Mesendoderm (in vitro differentiated cells): ENCODE data around the gene RGS14.

ENCODE experiments used
- DNase-seq: peaks from one replicate; pipeline ENCODE4 v3.0.0; 2013
- H2AK5ac ChIP-seq: 2 replicates; pipeline ENCODE4 v1.6.1; 2013; ENCODE audit warnings: low read length, inconsistent platforms
- H2BK120ac ChIP-seq: 2 replicates; pipeline ENCODE4 v1.6.1; 2013; ENCODE audit warnings: low read depth, mild to moderate bottlenecking, low read length, moderate library complexity, mixed read lengths
- H2BK15ac ChIP-seq: replicated peaks from 2 replicates; pipeline ENCODE4 v1.6.1; 2013; ENCODE audit warnings: low read depth, mild to moderate bottlenecking, moderate library complexity
- H2BK5ac ChIP-seq: 2 replicates; pipeline ENCODE4 v1.6.1; 2013; ENCODE audit warnings: low read length, inconsistent platforms
- H3K18ac ChIP-seq: 2 replicates; pipeline ENCODE4 v1.6.1; 2013; ENCODE audit warnings: mild to moderate bottlenecking, low read length, mixed read lengths
- H3K23ac ChIP-seq: one replicate; pipeline ENCODE4 v1.6.1; 2013; ENCODE audit warnings: low read length
- H3K27ac ChIP-seq: 2 replicates; pipeline ENCODE4 v1.5.1; 2013; ENCODE audit warnings: low read depth, mild to moderate bottlenecking, inconsistent platforms, low read length, moderate library complexity
- H3K27me3 ChIP-seq: 2 replicates; pipeline ENCODE4 v1.6.1; 2013; ENCODE audit warnings: low read length, control low read depth, mild to moderate bottlenecking, inconsistent platforms; ENCODE audit not compliant: insufficient read depth, poor library complexity
- H3K36me3 ChIP-seq: 2 replicates; pipeline ENCODE4 v1.6.1; 2013; ENCODE audit warnings: low read length, inconsistent platforms; ENCODE audit not compliant: control insufficient read depth, insufficient read depth
- H3K4ac ChIP-seq: one replicate; pipeline ENCODE4 v1.6.1; 2013; ENCODE audit warnings: low read depth, mild to moderate bottlenecking, low read length, moderate library complexity
- H3K4me1 ChIP-seq: 2 replicates; pipeline ENCODE4 v1.6.1; 2013; ENCODE audit warnings: low read depth, low read length, inconsistent platforms; ENCODE audit not compliant: control insufficient read depth
- H3K4me2 ChIP-seq: 2 replicates; pipeline ENCODE4 v1.6.1; 2013; ENCODE audit warnings: low read length
- H3K4me3 ChIP-seq: 2 replicates; pipeline ENCODE4 v1.5.1; 2013; ENCODE audit warnings: mild to moderate bottlenecking, low read length
- H3K56ac ChIP-seq: one replicate; pipeline ENCODE4 v1.6.1; 2013; ENCODE audit warnings: low read length
- H3K79me1 ChIP-seq: 2 replicates; pipeline ENCODE4 v1.6.1; 2013; ENCODE audit warnings: low read length, inconsistent platforms
- H3K79me2 ChIP-seq: 2 replicates; pipeline ENCODE4 v1.6.1; 2013; ENCODE audit warnings: mild to moderate bottlenecking, low read length; ENCODE audit not compliant: control insufficient read depth, insufficient read depth
- H3K9ac ChIP-seq: 2 replicates; pipeline ENCODE4 v1.6.1; 2013; ENCODE audit warnings: low read length, inconsistent platforms
- H4K5ac ChIP-seq: one replicate; pipeline ENCODE4 v1.6.1; 2013; ENCODE audit warnings: low read length
- H4K8ac ChIP-seq: one replicate; pipeline ENCODE4 v1.6.1; 2013; ENCODE audit warnings: low read depth, mild to moderate bottlenecking, control low read depth, low read length, moderate library complexity
- WGBS: extraction: QIAGEN DNeasy Blood & Tissue Kit; methylation state at CpG from one replicate; pipeline ENCODE4 v1.1.7; 2013; ENCODE audit warnings: low lambda C conversion rate, missing lambda C conversion rate; ENCODE audit not compliant: insufficient coverage; ENCODE audit errors: extremely low coverage; 5-methylcytosine and 5-hydroxymethylcytosine counted together

Gene RGS14

DNA sequence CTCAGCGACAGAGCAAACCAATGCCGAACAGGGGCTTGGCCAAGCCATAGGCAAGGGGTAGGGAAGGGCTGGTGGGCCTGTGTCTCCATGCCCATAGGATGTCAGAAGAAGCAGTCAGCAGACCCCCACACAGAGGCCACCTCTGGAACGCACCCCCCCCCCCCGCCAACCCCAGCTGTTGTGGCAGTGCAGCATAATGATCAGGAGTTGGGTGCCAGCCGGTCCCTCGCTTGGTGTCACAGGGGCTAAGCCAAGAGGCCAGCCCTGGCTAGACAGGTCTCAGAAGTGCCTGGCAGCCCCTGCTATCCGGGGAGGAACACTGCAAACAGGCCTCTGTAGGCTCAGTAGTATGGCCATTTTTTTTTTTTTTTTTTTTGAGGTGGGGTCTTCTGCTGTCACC, 42.3 kb upstream of the RGS14 start:
- no peak overlapping the region for H3K23ac ChIP-seq
- H3K9ac ChIP-seq, result no peak overlapping the region
- no peak overlapping the region for H3K4me2 ChIP-seq
- H3K79me1 ChIP-seq, result no peaks in the 10 kb centered on the region
- peaks cover 4% of the 10 kb centered on the region for H3K4me1 ChIP-seq
- WGBS, result no CpG with 5 or more reads among the region's 7 CpGs
- no peak overlapping the region for H3K4ac ChIP-seq
- no peaks in the 10 kb centered on the region for H3K27me3 ChIP-seq
- no peak overlapping the region for H4K5ac ChIP-seq
- H2BK15ac ChIP-seq, result no peak overlapping the region
- no peak overlapping the region for H3K18ac ChIP-seq
- H2BK5ac ChIP-seq, result no peak overlapping the region
- no peaks in the 10 kb centered on the region for H3K36me3 ChIP-seq
- no peak overlapping the region for H2BK120ac ChIP-seq
- H4K8ac ChIP-seq, result no peak overlapping the region
- no peaks in the 10 kb centered on the region for H3K79me2 ChIP-seq
- no peak for DNase-seq
- H3K56ac ChIP-seq, result no peak overlapping the region
- H3K4me3 ChIP-seq, result no peak overlapping the region
- H3K27ac ChIP-seq, result no peak overlapping the region
- H2AK5ac ChIP-seq, result no peak overlapping the region

DNA sequence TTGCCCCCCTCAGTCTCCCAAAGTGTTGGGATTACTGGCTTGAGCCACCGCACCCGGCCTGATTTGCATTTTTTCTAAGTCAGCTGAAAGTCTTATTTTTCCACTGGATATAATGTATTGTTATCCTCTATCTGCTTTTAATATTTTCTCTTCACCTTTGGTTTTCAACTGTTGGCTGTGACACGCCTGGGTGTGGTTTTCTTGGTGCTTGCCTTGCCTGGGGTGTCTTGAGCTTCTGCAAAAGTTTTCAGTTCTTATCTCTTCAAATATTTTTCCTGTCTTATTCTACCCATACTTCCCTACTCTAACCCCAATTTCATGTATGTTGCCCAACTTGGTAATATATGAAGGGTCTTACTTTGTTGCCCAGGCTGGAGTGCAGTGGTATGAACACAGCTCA, 41.7 kb upstream of the RGS14 start:
- Histone ChIP-seq H3K4ac (no peak overlapping the region), H4K8ac (no peak overlapping the region), H2AK5ac (no peak overlapping the region), H3K4me1 (peaks cover 4% of the 10 kb centered on the region), H2BK15ac (no peak overlapping the region), H2BK5ac (no peak overlapping the region), H4K5ac (no peak overlapping the region), H3K56ac (no peak overlapping the region), H3K79me2 (no peaks in the 10 kb centered on the region), H3K18ac (no peak overlapping the region), H3K36me3 (no peaks in the 10 kb centered on the region), H3K79me1 (no peaks in the 10 kb centered on the region), H3K27me3 (no peaks in the 10 kb centered on the region), H3K4me2 (no peak overlapping the region), H2BK120ac (no peak overlapping the region), H3K9ac (no peak overlapping the region), H3K4me3 (no peak overlapping the region), H3K23ac (no peak overlapping the region), H3K27ac (no peak overlapping the region)
- DNase-seq, result no peak
- no CpG with 5 or more reads among the region's 3 CpGs for WGBS

DNA sequence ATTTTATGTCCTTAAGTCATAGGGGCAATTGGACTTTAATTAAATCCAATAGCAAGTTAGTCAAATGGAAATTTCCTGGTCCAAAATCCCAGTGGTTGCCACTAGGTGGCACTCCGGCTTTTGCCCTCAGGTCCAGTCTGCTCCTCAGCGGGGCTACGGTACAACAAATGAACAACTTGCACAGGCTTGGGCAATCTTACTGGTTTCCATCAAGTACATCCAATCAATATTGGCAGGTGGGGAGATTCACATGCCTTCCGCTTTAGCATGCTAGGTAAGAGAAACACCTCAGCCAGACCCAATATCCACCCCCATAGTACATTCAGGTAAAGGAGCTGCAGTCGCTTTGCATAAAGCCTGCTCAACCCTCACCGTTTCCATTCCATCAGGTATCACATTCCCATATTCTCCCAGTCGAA, 39.8 kb upstream of the RGS14 start:
- H3K79me2 ChIP-seq, result no peaks in the 10 kb centered on the region
- H3K27me3 ChIP-seq, result no peaks in the 10 kb centered on the region
- no peak overlapping the region for H2BK5ac ChIP-seq
- no peak overlapping the region for H4K5ac ChIP-seq
- no CpG with 5 or more reads among the region's 7 CpGs for WGBS
- no peak overlapping the region for H3K4ac ChIP-seq
- no peak overlapping the region for H2AK5ac ChIP-seq
- H3K4me1 ChIP-seq, result peaks cover under 1% of the 10 kb centered on the region
- DNase-seq, result peak; percentile 80
- no peak overlapping the region for H3K9ac ChIP-seq
- H2BK15ac ChIP-seq, result no peak overlapping the region
- no peaks in the 10 kb centered on the region for H3K36me3 ChIP-seq
- H3K18ac ChIP-seq, result no peak overlapping the region
- no peak overlapping the region for H3K4me3 ChIP-seq
- no peak overlapping the region for H3K56ac ChIP-seq
- H3K27ac ChIP-seq, result no peak overlapping the region
- H2BK120ac ChIP-seq, result no peak overlapping the region
- H3K23ac ChIP-seq, result no peak overlapping the region
- no peak overlapping the region for H3K4me2 ChIP-seq
- no peaks in the 10 kb centered on the region for H3K79me1 ChIP-seq
- H4K8ac ChIP-seq, result no peak overlapping the region

DNA sequence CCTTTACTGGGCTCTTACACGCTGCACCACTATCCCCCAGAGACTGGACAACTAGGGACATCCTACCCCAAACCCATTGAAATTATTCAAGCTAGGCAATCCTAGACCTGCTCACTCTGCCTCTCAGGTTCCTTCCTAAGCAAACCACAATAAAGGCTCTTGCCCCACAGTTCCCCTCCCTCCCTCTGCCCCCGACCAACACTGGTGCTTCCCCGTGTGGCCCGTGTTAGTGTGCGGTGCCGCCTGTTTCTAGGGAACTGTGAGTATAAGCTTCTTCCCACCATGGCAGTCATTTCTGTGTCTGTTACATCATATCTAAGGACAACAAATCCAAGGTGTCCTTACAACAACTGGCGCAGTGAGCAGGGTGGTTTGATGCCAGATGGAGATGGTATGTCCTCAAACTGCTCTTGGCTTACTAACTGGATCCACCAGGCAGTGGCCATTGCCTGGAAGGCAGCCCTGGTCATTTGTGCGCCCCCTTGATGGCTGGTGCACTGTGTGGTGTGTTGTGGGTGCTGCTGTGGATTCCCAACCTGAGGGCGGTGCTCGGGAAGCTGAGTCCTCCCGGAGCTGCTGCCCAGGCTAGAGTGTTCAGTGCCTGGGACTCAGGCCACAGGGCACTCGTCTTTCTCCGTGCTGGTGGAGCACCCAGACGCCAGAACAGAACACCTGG, 37.7 kb upstream of the RGS14 start:
- WGBS, result no CpG with 5 or more reads among the region's 14 CpGs
- no peaks in the 10 kb centered on the region for H3K4me1 ChIP-seq

DNA sequence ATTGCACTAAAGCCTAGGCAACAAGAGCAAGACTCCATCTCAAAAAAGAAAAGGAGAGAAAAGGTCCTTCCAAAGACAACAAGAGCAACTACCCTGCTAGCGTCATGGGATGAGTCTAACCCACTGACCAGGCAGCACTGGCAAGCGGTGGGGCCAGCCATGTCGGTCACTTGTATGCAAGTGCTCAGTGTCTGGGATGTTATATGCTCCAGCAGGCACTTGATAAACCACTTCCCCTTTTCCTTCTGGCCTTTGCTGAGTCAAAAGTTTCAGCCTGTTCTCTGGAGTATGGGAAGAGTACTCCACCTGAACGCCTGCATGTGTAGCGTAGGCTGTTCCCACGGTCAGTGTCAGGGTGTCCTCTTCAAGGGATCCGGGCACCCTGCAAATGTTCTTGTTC, 36.8 kb upstream of the RGS14 start:
- Histone ChIP-seq H3K18ac (no peak overlapping the region), H3K4me3 (no peak overlapping the region), H4K5ac (no peak overlapping the region), H3K79me1 (no peaks in the 10 kb centered on the region), H3K79me2 (no peaks in the 10 kb centered on the region), H3K27me3 (no peaks in the 10 kb centered on the region), H4K8ac (no peak overlapping the region), H2BK5ac (no peak overlapping the region), H3K27ac (no peak overlapping the region), H3K4me2 (no peak overlapping the region), H3K9ac (no peak overlapping the region), H3K4ac (no peak overlapping the region), H3K23ac (no peak overlapping the region), H3K56ac (no peak overlapping the region), H3K36me3 (no peaks in the 10 kb centered on the region), H2BK120ac (no peak overlapping the region), H2AK5ac (no peak overlapping the region), H3K4me1 (no peaks in the 10 kb centered on the region), H2BK15ac (no peak overlapping the region)
- no CpG with 5 or more reads among the region's 7 CpGs for WGBS
- no peak for DNase-seq

More for the DNA sequence above, 37.7 kb upstream of the RGS14 start:
- Histone ChIP-seq H3K79me2 (no peaks in the 10 kb centered on the region), H3K4me3 (no peak overlapping the region), H3K4ac (no peak overlapping the region), H3K23ac (no peak overlapping the region), H3K27ac (no peak overlapping the region), H4K8ac (no peak overlapping the region), H2BK5ac (no peak overlapping the region), H2BK120ac (no peak overlapping the region), H2BK15ac (no peak overlapping the region), H4K5ac (no peak overlapping the region), H3K79me1 (no peaks in the 10 kb centered on the region), H3K9ac (no peak overlapping the region), H3K36me3 (no peaks in the 10 kb centered on the region), H3K27me3 (no peaks in the 10 kb centered on the region), H3K56ac (no peak overlapping the region), H3K4me2 (no peak overlapping the region), H2AK5ac (no peak overlapping the region), H3K18ac (no peak overlapping the region)
- DNase-seq, result no peak

DNA sequence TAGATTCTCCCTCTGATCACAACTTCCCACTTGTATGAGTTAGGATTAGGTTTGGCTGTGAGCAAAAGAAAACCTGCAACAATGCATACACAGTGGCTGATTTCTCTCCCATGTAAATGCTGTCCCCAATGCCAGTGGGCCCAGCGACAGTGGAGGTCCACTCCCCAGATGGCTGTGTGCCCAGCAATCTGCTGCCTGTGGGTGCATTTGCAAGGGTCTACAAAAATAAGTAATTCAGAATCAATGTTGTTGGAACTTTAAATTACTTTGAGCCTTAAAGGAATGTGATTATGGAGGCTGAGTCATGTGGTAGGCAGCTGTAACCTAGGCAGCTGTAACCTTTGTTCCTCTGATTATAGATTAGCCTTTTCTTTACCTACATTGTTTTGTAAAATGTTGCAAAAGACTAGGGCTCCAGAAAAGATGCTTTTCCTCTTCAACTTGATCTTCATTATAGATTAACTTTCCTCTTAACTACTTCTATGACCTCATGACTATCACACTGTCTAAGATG, 31.8 kb upstream of the RGS14 start:
- Histone ChIP-seq H3K4me1 (no peaks in the 10 kb centered on the region), H2AK5ac (no peak overlapping the region), H3K9ac (no peak overlapping the region), H3K4ac (no peak overlapping the region), H4K8ac (no peak overlapping the region), H3K18ac (no peak overlapping the region), H3K27me3 (no peaks in the 10 kb centered on the region), H2BK120ac (no peak overlapping the region), H3K79me2 (no peaks in the 10 kb centered on the region), H2BK5ac (no peak overlapping the region), H3K4me2 (no peak overlapping the region), H4K5ac (no peak overlapping the region), H3K27ac (no peak overlapping the region), H3K79me1 (no peaks in the 10 kb centered on the region), H3K4me3 (no peak overlapping the region), H3K56ac (no peak overlapping the region), H3K23ac (no peak overlapping the region), H3K36me3 (no peaks in the 10 kb centered on the region), H2BK15ac (no peak overlapping the region)
- WGBS, result no CpG with 5 or more reads among the region's 1 CpG
- peak; percentile 61 for DNase-seq
